NCI-H146 treated with DMSO at 0.1 percent for 48 hours (cell line): ENCODE data around the gene NIM1K.
"Not testable (repeated sequence)": the region's sequence is repeated elsewhere in the genome, so short reads cannot be mapped to it uniquely, and the experiment has no call there.

Experiments
- DNase-seq: peaks from one replicate; lab custom pipeline; 2025; ENCODE audit not compliant: unreplicated experiment; lab: John Stamatoyannopoulos, UW

Gene NIM1K

DNA sequence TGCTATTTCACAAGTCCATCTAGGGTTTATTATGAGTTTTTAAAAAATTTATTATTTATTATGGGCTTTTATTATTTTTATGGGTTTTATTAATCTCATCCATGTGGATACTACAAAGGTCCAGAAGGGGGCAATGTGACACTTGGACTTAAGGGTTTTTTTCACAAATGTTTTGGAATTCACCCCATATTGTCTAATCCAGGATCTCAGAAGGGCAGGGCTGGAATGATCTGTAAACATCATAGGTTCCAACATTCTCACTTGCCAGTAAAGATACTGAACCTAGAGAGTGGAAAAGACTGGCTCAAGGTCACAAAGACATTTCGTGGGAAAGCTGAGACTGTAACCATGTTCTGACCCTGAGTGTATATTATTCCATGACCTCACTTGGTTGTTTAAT lies 35.6 kb downstream of the NIM1K start:
- no peak for DNase-seq

DNA sequence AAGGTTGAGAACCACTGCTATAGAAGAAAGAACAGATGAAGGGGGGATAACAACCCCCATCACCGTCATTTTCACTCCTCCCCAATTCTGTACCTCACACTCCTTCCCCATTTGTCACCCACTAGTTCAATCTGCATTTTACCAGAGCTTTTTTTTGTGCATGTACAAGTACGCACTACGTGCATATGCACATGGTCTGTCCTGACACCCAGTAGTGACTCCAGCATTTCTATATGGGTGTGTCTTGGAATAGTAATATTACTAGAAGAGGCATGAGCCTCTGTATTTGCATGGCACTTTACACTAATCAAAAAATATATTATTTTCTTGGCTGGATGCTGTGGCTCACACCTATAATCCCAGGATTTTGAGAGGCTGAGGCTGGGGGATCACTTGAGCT lies 38.7 kb downstream of the NIM1K start:
- DNase-seq = no peak

DNA sequence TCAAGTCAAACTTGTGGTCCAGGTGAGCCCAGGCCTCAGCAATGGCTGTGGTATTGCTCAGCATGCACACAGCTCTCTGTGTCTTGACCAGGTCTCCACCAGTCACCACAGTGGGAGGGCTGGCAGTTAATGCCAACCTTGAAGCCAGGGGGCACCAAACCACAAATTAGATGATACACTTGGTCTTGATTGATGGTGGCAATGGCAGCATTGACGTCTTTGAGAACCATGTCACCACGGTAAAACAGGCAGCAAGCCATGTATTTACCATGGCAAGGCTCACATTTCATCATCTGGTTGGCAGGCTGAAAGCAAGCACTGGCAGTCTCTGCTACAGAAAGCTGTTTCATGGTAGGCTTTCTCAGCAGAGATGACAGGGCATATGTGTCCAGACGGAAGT lies 40.0 kb downstream of the NIM1K start:
- no peak for DNase-seq

DNA sequence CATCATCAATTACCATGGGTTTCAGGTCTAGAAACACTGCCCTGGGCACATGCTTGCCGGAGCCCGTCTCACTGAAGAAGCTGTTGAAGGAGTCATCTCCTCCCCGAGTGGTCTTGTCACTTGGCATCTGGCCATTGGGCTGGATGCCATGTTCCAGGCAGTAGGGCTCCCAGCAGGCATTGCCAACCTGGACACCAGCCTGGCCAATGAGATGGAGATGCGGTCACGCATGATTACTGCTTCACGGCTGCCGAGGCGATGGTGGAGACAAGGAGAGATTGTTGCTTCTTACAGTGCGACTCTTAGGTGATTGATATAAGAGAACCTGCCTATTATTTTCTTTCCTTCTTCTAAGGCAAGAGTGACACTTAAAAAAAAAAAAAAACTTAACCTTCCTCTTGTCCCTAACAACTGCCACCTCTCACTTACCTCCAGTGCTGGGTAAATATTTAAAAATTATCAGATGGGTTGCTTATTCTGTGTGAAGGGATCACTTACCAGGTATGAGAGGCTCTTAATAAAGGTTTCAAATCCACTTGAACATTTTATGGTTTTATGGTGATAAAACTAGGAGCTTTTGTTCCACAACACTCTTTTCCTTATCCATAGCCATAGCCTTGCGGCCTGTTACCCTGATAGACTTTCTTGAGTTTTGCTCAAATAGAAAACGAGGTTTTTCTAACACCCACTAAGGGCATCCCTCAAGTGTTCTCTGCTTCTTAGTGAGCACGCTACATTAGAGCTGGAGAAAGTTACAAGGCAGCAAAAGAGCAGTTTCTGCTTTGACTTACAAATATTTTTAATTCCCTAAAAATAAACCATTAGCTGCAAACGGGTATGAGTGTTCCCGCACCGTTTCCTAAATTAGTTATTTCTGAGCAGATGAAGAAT lies 41.2 kb downstream of the NIM1K start:
- DNase-seq = no peak

DNA sequence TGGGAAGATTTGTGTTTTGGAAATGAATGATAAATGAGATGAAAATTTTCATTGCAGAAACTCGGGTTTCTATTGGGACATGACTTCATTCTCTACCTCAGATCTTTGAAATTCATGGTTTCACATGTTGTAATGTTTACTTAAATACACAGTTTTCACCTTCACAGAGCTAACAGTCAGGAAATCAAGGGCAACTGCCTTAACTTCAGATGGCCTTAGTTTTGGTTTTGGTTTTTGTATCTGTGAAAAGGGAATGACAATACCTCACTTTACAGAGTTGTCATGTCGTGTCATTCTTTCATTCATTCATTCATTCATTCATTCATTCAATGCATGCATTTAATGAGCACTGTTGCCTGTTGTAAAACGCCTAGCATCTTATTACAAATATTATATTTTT lies 41.9 kb downstream of the NIM1K start:
- DNase-seq = no peak

- DNase-seq = no peak
Measured at GRCh38 chr5:43236653-43237355, 44.8 kb downstream of the NIM1K start.

DNA sequence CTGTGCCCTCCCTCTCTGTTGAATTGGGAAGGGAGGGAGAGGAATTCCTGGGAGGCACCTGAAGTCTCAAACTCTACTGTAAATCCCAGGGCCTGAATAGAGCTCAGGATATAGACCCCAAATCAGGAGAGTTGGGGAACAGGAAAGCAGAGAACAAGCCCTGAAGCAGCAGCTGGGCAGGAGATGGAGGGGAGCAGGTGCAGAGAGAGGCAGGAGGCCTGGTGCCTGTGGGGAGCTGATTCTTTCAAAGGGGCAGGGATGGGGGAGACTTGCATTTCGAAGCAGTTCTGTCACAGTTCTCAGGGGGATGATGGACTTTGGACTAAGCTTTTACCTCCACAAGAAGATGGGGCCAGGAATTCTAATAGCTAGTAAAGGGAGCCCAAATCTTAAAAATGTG lies 50.2 kb downstream of the NIM1K start:
- DNase-seq = no peak

DNA sequence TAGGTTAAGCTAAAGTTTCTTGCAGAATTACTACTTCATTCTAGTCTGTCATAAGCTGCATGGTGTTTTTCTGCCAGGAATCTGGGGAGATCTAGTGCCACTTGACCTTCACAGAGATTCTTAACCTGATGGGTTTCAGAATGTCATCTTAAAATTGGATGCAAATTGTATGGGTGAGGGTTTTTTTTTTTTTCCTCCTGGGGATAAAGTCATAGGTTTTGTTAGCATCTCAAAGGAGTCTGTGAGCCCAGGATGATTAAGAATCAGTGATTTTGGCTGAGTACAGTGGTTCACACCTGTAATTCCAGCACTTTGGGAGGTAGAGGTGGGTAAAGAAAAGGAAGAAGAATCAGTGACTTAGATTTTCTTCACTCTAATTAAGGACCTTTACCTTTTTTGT lies 51.2 kb downstream of the NIM1K start:
- no peak for DNase-seq

GRCh38 chr5:43244823-43245565 lies 53.0 kb downstream of the NIM1K start:
- DNase-seq = no peak

- DNase-seq = no peak
Measured at GRCh38 chr5:43245724-43246385, 53.8 kb downstream of the NIM1K start.

GRCh38 chr5:43251754-43252153 lies 59.7 kb downstream of the NIM1K start:
- no peak for DNase-seq

GRCh38 chr5:43255704-43256103 lies 63.7 kb downstream of the NIM1K start:
- no peak for DNase-seq

- DNase-seq = no peak
Measured at GRCh38 chr5:43256261-43256966, 64.4 kb downstream of the NIM1K start.

DNA sequence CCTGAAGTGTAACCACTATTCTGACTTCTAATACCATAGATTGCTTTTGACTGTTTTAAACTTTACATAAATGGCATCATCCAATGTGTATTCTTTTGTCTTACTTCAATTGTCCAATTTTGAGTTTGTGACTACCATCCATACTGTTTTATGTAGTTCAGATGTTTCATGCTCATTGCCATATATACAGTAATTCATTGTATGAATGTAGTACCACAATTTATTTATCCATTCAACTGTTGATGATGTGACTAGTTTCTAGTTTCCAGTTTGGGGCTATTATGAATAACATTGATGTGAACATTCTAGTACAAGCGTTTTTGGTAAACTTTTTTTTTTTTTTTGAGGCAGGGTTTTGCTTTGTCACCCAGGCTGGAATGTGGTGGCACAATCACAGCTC lies 66.1 kb downstream of the NIM1K start:
- DNase-seq = no peak

DNA sequence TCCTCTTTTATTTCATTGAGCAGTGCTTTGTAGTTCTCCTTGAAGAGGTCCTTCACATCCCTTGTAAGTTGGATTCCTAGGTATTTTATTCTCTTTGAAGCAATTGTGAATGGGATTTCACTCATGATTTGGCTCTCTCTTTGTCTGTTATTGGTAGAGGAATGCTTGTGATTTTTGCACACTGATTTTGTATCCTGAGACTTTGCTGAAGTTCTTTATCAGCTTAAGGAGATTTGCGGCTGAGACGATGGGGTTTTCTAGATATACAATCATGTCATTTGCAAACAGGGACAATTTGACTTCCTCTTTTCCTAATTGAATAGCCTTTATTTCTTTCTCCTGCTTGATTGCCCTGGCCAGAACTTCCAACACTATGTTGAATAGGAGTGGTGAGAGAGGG lies 70.2 kb downstream of the NIM1K start:
- DNase-seq = not testable (repeated sequence)

GRCh38 chr5:43268188-43268820 lies 76.3 kb downstream of the NIM1K start:
- no peak for DNase-seq

DNA sequence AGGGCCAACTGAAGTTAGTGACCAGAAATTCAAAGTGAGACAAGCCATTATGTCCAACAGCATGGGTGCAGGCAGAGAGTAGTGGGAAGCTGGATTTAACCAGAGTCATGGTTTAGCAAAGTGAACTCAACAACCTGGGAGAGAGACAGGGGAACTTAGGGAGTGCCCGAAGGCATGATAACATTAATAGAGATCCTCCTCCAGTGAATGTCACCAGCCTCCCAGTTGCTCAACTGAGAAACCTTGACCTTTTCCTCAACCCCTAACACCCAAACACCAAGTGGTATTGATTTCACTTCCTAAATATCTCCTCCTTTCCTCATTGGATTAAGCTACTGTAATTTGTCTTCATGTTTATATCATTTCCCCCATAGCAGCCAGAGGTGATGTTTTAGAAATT lies 78.6 kb downstream of the NIM1K start:
- no peak for DNase-seq

- DNase-seq = no peak
Measured at GRCh38 chr5:43273552-43273951, 81.5 kb downstream of the NIM1K start.

DNA sequence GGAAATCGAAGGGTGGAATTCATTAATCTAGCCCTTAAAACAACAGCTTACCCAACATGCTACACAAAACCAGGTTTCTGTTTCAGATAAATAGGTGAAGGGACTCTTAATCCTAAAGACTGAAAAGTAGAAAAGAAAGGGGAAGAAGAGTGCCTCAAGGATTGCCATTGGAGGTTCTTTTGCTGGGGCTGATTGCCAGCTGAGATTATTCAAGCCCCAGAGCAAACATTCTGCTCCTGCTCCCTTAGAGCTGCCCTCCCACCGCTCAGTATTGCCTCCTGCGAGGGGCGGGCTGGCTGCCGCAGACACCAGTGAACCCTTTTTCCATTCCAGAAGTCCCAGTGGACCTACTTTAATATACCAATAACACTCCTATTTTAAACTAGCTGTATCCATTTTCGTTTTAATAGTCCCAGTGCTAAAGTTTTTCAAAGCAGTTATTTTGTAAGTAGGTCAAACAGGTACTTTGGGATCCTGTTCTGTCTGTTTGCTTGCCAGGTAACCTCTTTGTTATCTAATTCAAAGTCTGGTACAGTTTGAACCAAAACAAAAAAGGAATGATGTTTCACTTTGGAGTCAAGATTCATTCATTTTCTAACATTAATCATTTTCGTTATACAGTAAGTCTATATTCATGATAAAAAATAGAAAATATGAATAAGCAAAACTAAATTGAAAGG lies 82.5 kb downstream of the NIM1K start:
- no peak for DNase-seq

GRCh38 chr5:43275391-43275790 lies 83.4 kb downstream of the NIM1K start:
- DNase-seq = no peak
